B cell (primary cell): ENCODE results near the gene MLLT3. TPM values are rescaled to one million over a fixed set of nuclear protein-coding genes. Genes with fewer than 3 reads are reported as not detected.
"Not testable (repeated sequence)": the region's sequence is repeated elsewhere in the genome, so short reads cannot be mapped to it uniquely, and the experiment has no call there.

Experiments used
- ATAC-seq: fragments of 200-7000 bp; cut with Tn5 transposase; one replicate; pipeline ENCODE4 v1.10.0; 2021; ENCODE audit warnings: low read depth, mild to moderate bottlenecking, moderate number of reproducible peaks, moderate library complexity
- CTCF ChIA-PET: fragments of 350-600 bp; sonication (Branson Sonifier 250); formaldehyde crosslinking; loops from one replicate; lab custom pipeline; 2021; ENCODE audit warnings: antibody characterized with exemption, inconsistent platforms; lab: Charles Lee
- POLR2A ChIA-PET: fragments of 350-600 bp; sonication (Branson Sonifier 250); formaldehyde crosslinking; loops from one replicate; lab custom pipeline; 2021; ENCODE audit warnings: antibody characterized with exemption; lab: Charles Lee
- DNase-seq: peaks from one replicate; pipeline ENCODE4 v3.0.0; 2013
- H2AFZ ChIP-seq: 2 replicates; pipeline ENCODE4 v1.6.1; 2012; ENCODE audit warnings: mild to moderate bottlenecking, low read depth, low read length; ENCODE audit not compliant: insufficient read depth, poor library complexity, severe bottlenecking
- H3K27ac ChIP-seq, 2 donors: 1 replicate in 1 of 2; 2 replicates in 1 of 2; pipeline ENCODE4 v1.5.1; 2012 to 2013; ENCODE audit warnings: low read length in 2 of 2, mild to moderate bottlenecking in 2 of 2, moderate library complexity in 1 of 2
- H3K27me3 ChIP-seq, 4 experiments: fragments of 200-600 bp in 1 of 4; sonication (generic) in 1 of 4; replicated peaks in 1 of 4; 1 replicate in 2 of 4; 2 replicates in 2 of 4; pipeline versions ENCODE4 v1.6.1 to v1.7.0; 2013 to 2016; ENCODE audit warnings: low read length in 3 of 4, mild to moderate bottlenecking in 2 of 4, mixed read lengths in 1 of 4, moderate library complexity in 1 of 4; ENCODE audit not compliant: insufficient read depth in 4 of 4, control insufficient read depth in 3 of 4; ENCODE audit errors: control extremely low read depth in 1 of 4
- H3K36me3 ChIP-seq, 2 experiments: replicated peaks in 1 of 2; 1 replicate in 1 of 2; 2 replicates in 1 of 2; pipeline versions ENCODE4 v1.6.1 to v1.7.1; 2013; ENCODE audit warnings: low read length in 1 of 2; ENCODE audit not compliant: insufficient read depth in 2 of 2, control insufficient read depth in 1 of 2; ENCODE audit errors: control extremely low read depth in 1 of 2, extremely low read depth in 1 of 2
- H3K4me1 ChIP-seq, 2 donors: fragments of 200-600 bp in 1 of 2; sonication (generic) in 1 of 2; 1 replicate in 1 of 2; 2 replicates in 1 of 2; pipeline versions ENCODE4 v1.5.1 to v1.6.1; 2013 to 2017; ENCODE audit warnings: low read length in 2 of 2; ENCODE audit not compliant: control insufficient read depth in 2 of 2, insufficient read depth in 2 of 2
- H3K4me2 ChIP-seq: replicated peaks from 2 replicates; pipeline ENCODE3; 2012; ENCODE audit warnings: mild to moderate bottlenecking, low read depth, low read length; ENCODE audit not compliant: poor library complexity, severe bottlenecking
- H3K4me3 ChIP-seq, 5 experiments: fragments of 200-600 bp in 1 of 5; sonication (generic) in 1 of 5; 1 replicate in 3 of 5; 2 replicates in 2 of 5; pipeline versions ENCODE4 v1.5.1 to v1.7.0; 2011 to 2016; ENCODE audit warnings: low read length in 4 of 5, mild to moderate bottlenecking in 4 of 5, low read depth in 2 of 5, control low read depth in 1 of 5, moderate library complexity in 1 of 5; ENCODE audit not compliant: insufficient read depth in 1 of 5; ENCODE audit errors: control extremely low read depth in 1 of 5, extremely low read depth in 1 of 5
- H3K79me2 ChIP-seq: fragments of 200-600 bp; sonication (generic); one replicate; pipeline ENCODE4 v1.6.0; 2016; ENCODE audit warnings: low read length; ENCODE audit not compliant: control insufficient read depth, insufficient read depth
- H3K9ac ChIP-seq: fragments of 200-600 bp; sonication (generic); 2 replicates; pipeline ENCODE4 v1.6.1; 2017; ENCODE audit warnings: mild to moderate bottlenecking, low read length, moderate library complexity
- H3K9me3 ChIP-seq, 3 donors: one replicate each; pipeline versions ENCODE4 v1.6.1 to v1.7.1; 2013; ENCODE audit warnings: low read length in 2 of 3; ENCODE audit not compliant: control insufficient read depth in 2 of 3, insufficient read depth in 1 of 3; ENCODE audit errors: control extremely low read depth in 1 of 3
- H4K20me1 ChIP-seq: 2 replicates; pipeline ENCODE4 v1.6.0; 2012; ENCODE audit warnings: mild to moderate bottlenecking, low read length; ENCODE audit not compliant: insufficient read depth, control insufficient read depth, poor library complexity, severe bottlenecking
- H3K27ac Mint-ChIP-seq: one replicate; pipeline ENCODE4 v1.8.0; 2021; ENCODE audit warnings: mixed read lengths
- H3K27me3 Mint-ChIP-seq: one replicate; pipeline ENCODE4 v1.8.0; 2021; ENCODE audit warnings: mixed read lengths
- H3K4me1 Mint-ChIP-seq: one replicate; pipeline ENCODE4 v1.8.0; 2021; ENCODE audit warnings: mixed read lengths
- H3K4me3 Mint-ChIP-seq: one replicate; pipeline ENCODE4 v1.8.0; 2021; ENCODE audit warnings: mixed read lengths
- H3K9me3 Mint-ChIP-seq: one replicate; pipeline ENCODE4 v1.8.0; 2022; ENCODE audit warnings: mixed read lengths; ENCODE audit not compliant: insufficient read depth
- EZH2 ChIP-seq: IDR thresholded peaks from 2 replicates; pipeline ENCODE4 v1.6.1; 2012; ENCODE audit warnings: borderline replicate concordance, low read depth, mild to moderate bottlenecking, moderate library complexity, low read length; ENCODE audit not compliant: insufficient read depth, poor library complexity, severe bottlenecking
- WGBS: methylation state at CpG from one replicate; pipeline ENCODE4 v1.1.5; 2013; ENCODE audit warnings: missing lambda C conversion rate; ENCODE audit not compliant: insufficient coverage; 5-methylcytosine and 5-hydroxymethylcytosine counted together
- intact Hi-C: fragments of 100-400 bp; cut with micrococcal nuclease; formaldehyde crosslinking; loops from one replicate; pipeline ENCODE4 v1.10.0; 2022
- polyA plus RNA-seq: library from polyadenylated mRNA; depleted of rRNA; stranded (reverse); fragments of >200 nt; gene quantifications from 2 replicates; pipeline ENCODE4 v1.2.3, GENCODE V29; 2012
- total RNA-seq, 2 donors: library from RNA; stranded (reverse); fragments of 120-200 nt in 1 of 2; gene quantifications; 1 replicate in 1 of 2; 2 replicates in 1 of 2; pipeline versions ENCODE4 v1.2.3 to v1.2.4, GENCODE V29; 2013 to 2022
- TF ChIP-seq, protein P1 (sequence below): fragments of 200-600 bp; IDR thresholded peaks from one replicate; pipeline ENCODE4 v1.8.0; 2022; ENCODE audit warnings: antibody characterized with exemption, mild to moderate bottlenecking

MLLT3 gene
- total and polyA plus RNA-seq, 2 donors (not counting 1 experiment from before 2014, with no cell fraction given): 3.4 to 3.6 TPM

DNA sequence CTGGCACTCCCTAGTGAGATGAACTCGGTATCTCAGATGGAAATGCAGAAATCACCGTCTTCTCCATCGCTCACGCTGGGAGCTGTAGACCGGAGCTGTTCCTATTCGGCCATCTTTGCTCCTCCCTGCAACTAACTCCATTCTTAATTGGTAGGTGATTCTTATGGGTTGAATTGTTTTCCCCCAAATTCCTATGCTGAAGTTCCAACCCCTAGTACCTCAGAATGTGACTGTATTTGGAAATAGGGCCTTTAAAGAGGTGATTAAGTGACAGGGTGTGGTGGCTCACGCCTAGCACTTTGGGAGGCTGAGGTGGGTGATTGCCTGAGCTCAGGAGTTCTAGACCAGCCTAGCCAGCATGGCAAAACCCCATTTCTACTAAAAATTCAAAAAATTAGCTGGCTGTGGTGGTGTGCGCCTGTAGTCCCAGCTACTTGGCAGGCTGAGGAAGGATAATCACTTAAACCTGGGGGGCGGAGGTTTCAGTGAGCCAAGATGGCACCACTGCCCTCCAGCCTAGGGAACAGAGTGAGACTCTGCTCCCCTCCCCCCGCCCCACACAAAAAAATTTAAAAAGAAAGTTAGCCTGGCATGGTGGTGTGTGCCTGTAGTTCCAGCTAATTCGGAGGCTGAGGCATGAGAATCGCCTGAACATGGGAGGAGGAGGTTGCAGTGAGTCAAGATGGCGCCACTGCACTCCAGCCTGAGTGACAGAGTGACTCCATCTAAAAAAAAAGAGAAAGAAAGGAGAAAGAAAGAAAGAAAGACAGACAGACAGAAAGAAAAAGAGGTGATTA is 36.6 kb upstream of the MLLT3 start:
- H3K9me3 ChIP-seq: no peaks in the 10 kb centered on the region
- Mint-ChIP-seq H3K4me3 (peak overlapping the region; percentile 86), H3K9me3 (no peaks in the 10 kb centered on the region), H3K27me3 (peaks cover 22% of the 10 kb centered on the region), H3K4me1 (no peaks in the 10 kb centered on the region), H3K27ac (peak overlapping the region; percentile 34)
- H3K4me2 ChIP-seq: peak overlapping the region; percentile 63
- H4K20me1 ChIP-seq: peaks cover 4% of the 10 kb centered on the region
- ATAC-seq (no peak), DNase-seq (no peak)
- H3K4me3 ChIP-seq: peak overlapping the region; percentile 24 to 53 (median 29)
- peaks cover 3 to 17% of the 10 kb centered on the region in 2 donors for H3K4me1 ChIP-seq
- peaks cover 0 to 4% (median 0%) of the 10 kb centered on the region in 4 experiments for H3K27me3 ChIP-seq
- TF ChIP-seq, protein P1, sequence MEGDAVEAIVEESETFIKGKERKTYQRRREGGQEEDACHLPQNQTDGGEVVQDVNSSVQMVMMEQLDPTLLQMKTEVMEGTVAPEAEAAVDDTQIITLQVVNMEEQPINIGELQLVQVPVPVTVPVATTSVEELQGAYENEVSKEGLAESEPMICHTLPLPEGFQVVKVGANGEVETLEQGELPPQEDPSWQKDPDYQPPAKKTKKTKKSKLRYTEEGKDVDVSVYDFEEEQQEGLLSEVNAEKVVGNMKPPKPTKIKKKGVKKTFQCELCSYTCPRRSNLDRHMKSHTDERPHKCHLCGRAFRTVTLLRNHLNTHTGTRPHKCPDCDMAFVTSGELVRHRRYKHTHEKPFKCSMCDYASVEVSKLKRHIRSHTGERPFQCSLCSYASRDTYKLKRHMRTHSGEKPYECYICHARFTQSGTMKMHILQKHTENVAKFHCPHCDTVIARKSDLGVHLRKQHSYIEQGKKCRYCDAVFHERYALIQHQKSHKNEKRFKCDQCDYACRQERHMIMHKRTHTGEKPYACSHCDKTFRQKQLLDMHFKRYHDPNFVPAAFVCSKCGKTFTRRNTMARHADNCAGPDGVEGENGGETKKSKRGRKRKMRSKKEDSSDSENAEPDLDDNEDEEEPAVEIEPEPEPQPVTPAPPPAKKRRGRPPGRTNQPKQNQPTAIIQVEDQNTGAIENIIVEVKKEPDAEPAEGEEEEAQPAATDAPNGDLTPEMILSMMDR: no peak
- TF ChIP-seq EZH2: no peak
- POLR2A ChIA-PET: interaction anchor here (1.3 kb wide), 1 partner anchor 25 kb away, joined by 3 read pairs; the partner anchor contains the start of gene FOCAD
- 100% methylated on average over 1 of the region's 13 CpGs for WGBS
- CTCF ChIA-PET: interaction anchor here (1.5 kb wide), 1 partner anchor 26 kb away, joined by 6 read pairs; the partner anchor contains the start of gene FOCAD
- H3K36me3 ChIP-seq: peaks cover 0 to 1% of the 10 kb centered on the region in 2 experiments
- intact Hi-C loops: no loop called here
- peaks cover 10% of the 10 kb centered on the region for H3K79me2 ChIP-seq
- H2AFZ ChIP-seq: peak overlapping the region; percentile 73
- H3K27ac ChIP-seq: no peak overlapping the region
- H3K9ac ChIP-seq: peak overlapping the region; percentile 48

GRCh38 chr9:20658246-20658667 is 36.0 kb upstream of the MLLT3 start:
- peak overlapping the region; percentile 63 for H3K4me2 ChIP-seq
- peak overlapping the region; percentile 48 for H3K9ac ChIP-seq
- WGBS: 59% methylated on average over 8 of the region's 27 CpGs

More at GRCh38 chr9:20658246-20658667, 36.0 kb upstream of the MLLT3 start:
- Mint-ChIP-seq H3K27me3 (peaks cover 19% of the 10 kb centered on the region), H3K4me3 (peak overlapping the region; percentile 86), H3K27ac (peak overlapping the region; percentile 34)
- H3K27ac ChIP-seq, H3K27me3 ChIP-seq, ATAC-seq, H4K20me1 ChIP-seq, intact Hi-C loops, H3K36me3 ChIP-seq, H3K9me3 Mint-ChIP-seq, H3K4me1 Mint-ChIP-seq, H3K79me2 ChIP-seq, H3K9me3 ChIP-seq, DNase-seq: not testable (repeated sequence)
- Histone ChIP-seq H2AFZ (peak overlapping the region; percentile 73), H3K4me3 (peak overlapping the region in 4 of 5 experiments; percentile 24 to 53 (median 28)), H3K4me1 (peaks cover 3 to 17% of the 10 kb centered on the region in 2 donors)
- POLR2A ChIA-PET: interaction anchor here (1.3 kb wide), 1 partner anchor 26 kb away, joined by 3 read pairs; the partner anchor contains the start of gene FOCAD
- CTCF ChIA-PET: interaction anchor here (1.5 kb wide), 1 partner anchor 27 kb away, joined by 6 read pairs; the partner anchor contains the start of gene FOCAD
